Trophoblast cell (in vitro differentiated cells and primary cell): ENCODE results near the gene RNF31.

Experiments
- DNase-seq, 2 donors: peaks; one replicate each; pipeline ENCODE4 v3.0.0-alpha.2; 2016
- H2AFZ ChIP-seq: 2 replicates; pipeline ENCODE4 v1.6.1; 2013; ENCODE audit warnings: low read length, moderate library complexity, mild to moderate bottlenecking; ENCODE audit not compliant: insufficient read depth, poor library complexity
- H2AK5ac ChIP-seq: 2 replicates; pipeline ENCODE4 v1.6.1; 2013; ENCODE audit warnings: mild to moderate bottlenecking, low read length
- H2BK120ac ChIP-seq: 2 replicates; pipeline ENCODE4 v1.6.1; 2013; ENCODE audit warnings: low read length, mild to moderate bottlenecking, moderate library complexity; ENCODE audit not compliant: insufficient read depth, poor library complexity
- H2BK12ac ChIP-seq: 2 replicates; pipeline ENCODE4 v1.6.1; 2013; ENCODE audit warnings: mild to moderate bottlenecking, low read length, moderate library complexity
- H2BK5ac ChIP-seq: 2 replicates; pipeline ENCODE4 v1.6.1; 2013; ENCODE audit warnings: low read length, low read depth, moderate library complexity, mild to moderate bottlenecking; ENCODE audit not compliant: poor library complexity
- H3K14ac ChIP-seq: 2 replicates; pipeline ENCODE4 v1.6.1; 2013; ENCODE audit warnings: mild to moderate bottlenecking, low read length
- H3K18ac ChIP-seq: 2 replicates; pipeline ENCODE4 v1.6.1; 2013; ENCODE audit warnings: mild to moderate bottlenecking, low read length
- H3K23ac ChIP-seq: 2 replicates; pipeline ENCODE4 v1.6.1; 2013; ENCODE audit warnings: low read length
- H3K27ac ChIP-seq: 2 replicates; pipeline ENCODE4 v1.5.1; 2013; ENCODE audit warnings: low read depth, mild to moderate bottlenecking, inconsistent platforms, low read length, moderate library complexity
- H3K27me3 ChIP-seq: 2 replicates; pipeline ENCODE4 v1.6.1; 2013; ENCODE audit warnings: inconsistent platforms, mild to moderate bottlenecking, low read length, moderate library complexity; ENCODE audit not compliant: insufficient read depth
- H3K36me3 ChIP-seq, 2 experiments: 1 replicate in 1 of 2; 2 replicates in 1 of 2; pipeline ENCODE4 v1.6.1; 2013; ENCODE audit warnings: low read length in 2 of 2, mild to moderate bottlenecking in 2 of 2, moderate library complexity in 1 of 2; ENCODE audit not compliant: insufficient read depth in 2 of 2, control insufficient read depth in 1 of 2
- H3K4ac ChIP-seq: 2 replicates; pipeline ENCODE4 v1.6.1; 2013; ENCODE audit warnings: low read depth, mild to moderate bottlenecking, low read length, moderate library complexity
- H3K4me1 ChIP-seq, 2 experiments: 1 replicate in 1 of 2; 2 replicates in 1 of 2; pipeline ENCODE4 v1.6.1; 2013; ENCODE audit warnings: low read length in 2 of 2, mild to moderate bottlenecking in 2 of 2, moderate library complexity in 1 of 2; ENCODE audit not compliant: insufficient read depth in 2 of 2, control insufficient read depth in 1 of 2
- H3K4me2 ChIP-seq: 2 replicates; pipeline ENCODE4 v1.6.1; 2013; ENCODE audit warnings: inconsistent platforms, mild to moderate bottlenecking, low read length, moderate library complexity
- H3K4me3 ChIP-seq: 2 replicates; pipeline ENCODE4 v1.5.1; 2013; ENCODE audit warnings: mild to moderate bottlenecking, low read depth, low read length, inconsistent platforms
- H3K79me1 ChIP-seq: one replicate; pipeline ENCODE4 v1.6.1; 2013; ENCODE audit warnings: low read length
- H3K79me2 ChIP-seq: 2 replicates; pipeline ENCODE4 v1.6.1; 2013; ENCODE audit warnings: low read length, mild to moderate bottlenecking; ENCODE audit not compliant: control insufficient read depth, insufficient read depth, poor library complexity
- H3K9ac ChIP-seq: 2 replicates; pipeline ENCODE4 v1.6.1; 2013; ENCODE audit warnings: mild to moderate bottlenecking, low read length
- H3K9me3 ChIP-seq: 2 replicates; pipeline ENCODE4 v1.6.1; 2013; ENCODE audit warnings: low read depth, mild to moderate bottlenecking, control low read depth, inconsistent platforms, low read length; ENCODE audit not compliant: insufficient read depth
- H4K12ac ChIP-seq: 2 replicates; pipeline ENCODE4 v1.6.1; 2013; ENCODE audit warnings: low read depth, mild to moderate bottlenecking, low read length, moderate library complexity
- H4K8ac ChIP-seq: 2 replicates; pipeline ENCODE4 v1.6.1; 2013; ENCODE audit warnings: low read depth, mild to moderate bottlenecking, low read length, moderate library complexity
- H4K91ac ChIP-seq: one replicate; pipeline ENCODE4 v1.6.1; 2013; ENCODE audit warnings: low read depth, mild to moderate bottlenecking, low read length, moderate library complexity
- WGBS: extraction: QIAGEN DNeasy Blood & Tissue Kit; methylation state at CpG from one replicate; pipeline ENCODE4 v1.1.7; 2013; ENCODE audit warnings: missing lambda C conversion rate; ENCODE audit not compliant: insufficient read length, insufficient coverage; ENCODE audit errors: extremely low coverage; 5-methylcytosine and 5-hydroxymethylcytosine counted together

Gene RNF31

GRCh38 chr14:24194186-24194872, 47.0 kb downstream of the RNF31 start:
- Histone ChIP-seq H3K27me3 (no peaks in the 10 kb centered on the region), H3K79me1 (peaks cover 12% of the 10 kb centered on the region), H3K4me3 (peak overlapping the region; percentile 75), H3K9ac (peak overlapping the region; percentile 23), H3K18ac (peak overlapping the region; percentile 57), H4K12ac (peak overlapping the region; percentile 95), H3K9me3 (peaks cover 1% of the 10 kb centered on the region), H2AFZ (peak overlapping the region; percentile 84), H2BK120ac (peak overlapping the region; percentile 87), H4K8ac (peak overlapping the region; percentile 90), H2BK5ac (no peak overlapping the region), H3K4me1 (peaks cover 8 to 10% of the 10 kb centered on the region in 2 experiments), H3K14ac (peak overlapping the region; percentile 96), H3K27ac (no peak overlapping the region), H3K79me2 (peaks cover 11% of the 10 kb centered on the region), H2BK12ac (no peak overlapping the region), H3K4ac (peak overlapping the region; percentile 90), H3K4me2 (peak overlapping the region; percentile 88), H4K91ac (peak overlapping the region; percentile 91), H3K23ac (no peak overlapping the region), H2AK5ac (peak overlapping the region; percentile 59), H3K36me3 (peaks cover 14 to 26% of the 10 kb centered on the region in 2 experiments)
- WGBS = no CpG with 5 or more reads among the region's 7 CpGs
- no peak for DNase-seq

- peaks cover 14 to 24% of the 10 kb centered on the region in 2 experiments for H3K36me3 ChIP-seq
- peak overlapping the region; percentile 83 for H3K27ac ChIP-seq
- peak overlapping the region; percentile 96 for H3K14ac ChIP-seq
- no peak overlapping the region for H3K23ac ChIP-seq
- H2AK5ac ChIP-seq = peak overlapping the region; percentile 59
- peaks cover 12% of the 10 kb centered on the region for H3K79me1 ChIP-seq
- peak overlapping the region; percentile 90 for H3K4ac ChIP-seq
- peak overlapping the region; percentile 75 for H3K4me3 ChIP-seq
- WGBS = no CpG with 5 or more reads among the region's 8 CpGs
- peak overlapping the region; percentile 87 for H2BK120ac ChIP-seq
- peak overlapping the region; percentile 84 for H2AFZ ChIP-seq
- DNase-seq = no peak
- peak overlapping the region; percentile 90 for H4K8ac ChIP-seq
- H3K4me2 ChIP-seq = peak overlapping the region; percentile 88
- H3K9ac ChIP-seq = peak overlapping the region; percentile 79
- H2BK5ac ChIP-seq = peak overlapping the region; percentile 87
- H4K91ac ChIP-seq = peak overlapping the region; percentile 91
- H3K9me3 ChIP-seq = peaks cover 1% of the 10 kb centered on the region
- peaks cover 6 to 8% of the 10 kb centered on the region in 2 experiments for H3K4me1 ChIP-seq
- peak overlapping the region; percentile 95 for H4K12ac ChIP-seq
- no peaks in the 10 kb centered on the region for H3K27me3 ChIP-seq
- peak overlapping the region; percentile 87 for H3K18ac ChIP-seq
- no peak overlapping the region for H2BK12ac ChIP-seq
- peaks cover 11% of the 10 kb centered on the region for H3K79me2 ChIP-seq
These were observed 47.5 kb downstream of the RNF31 start for GRCh38 chr14:24194873-24195185.

- Histone ChIP-seq H3K79me2 (peaks cover 11% of the 10 kb centered on the region), H3K4me1 (peaks cover 6 to 8% of the 10 kb centered on the region in 2 experiments), H2BK5ac (peak within 1 kb of the TSS; percentile 87), H4K8ac (peak within 1 kb of the TSS; percentile 90), H3K27ac (peak within 1 kb of the TSS; percentile 83), H3K9me3 (peaks cover 1% of the 10 kb centered on the region), H3K4me3 (peak within 1 kb of the TSS; percentile 75), H2BK12ac (no peak within 1 kb of the TSS), H2AK5ac (peak within 1 kb of the TSS; percentile 59), H2AFZ (peak within 1 kb of the TSS; percentile 90), H4K12ac (peak within 1 kb of the TSS; percentile 95), H3K18ac (peak within 1 kb of the TSS; percentile 87), H3K14ac (peak within 1 kb of the TSS; percentile 96), H4K91ac (peak within 1 kb of the TSS; percentile 91), H3K27me3 (no peaks in the 10 kb centered on the region), H3K23ac (no peak within 1 kb of the TSS), H3K4ac (peak within 1 kb of the TSS; percentile 90), H3K36me3 (peaks cover 14 to 20% of the 10 kb centered on the region in 2 experiments), H3K9ac (peak within 1 kb of the TSS; percentile 79), H3K4me2 (peak within 1 kb of the TSS; percentile 88), H3K79me1 (peaks cover 12% of the 10 kb centered on the region), H2BK120ac (peak within 1 kb of the TSS; percentile 87)
- WGBS = no CpG with 5 or more reads among the region's 89 CpGs
- DNase-seq = peak; percentile 64 to 80
These were observed 48.1 kb downstream of the RNF31 start, which contains the start of gene TM9SF1 for GRCh38 chr14:24195186-24196070. TM9SF1 (minus strand) TSS chr14:24195441; CDS start chr14:24195019, 422 bp downstream.
